Left ventricle myocardium superior (tissue), 1 donor: ENCODE results near the gene PPFIA2. TPM values are rescaled to one million over a fixed set of nuclear protein-coding genes. Genes with fewer than 3 reads are reported as not detected.

ENCODE experiments used
- ATAC-seq: fragments of 200-7000 bp; cut with Tn5 transposase; one replicate; pipeline ENCODE4 v1.9.1; 2020; ENCODE audit warnings: mild to moderate bottlenecking, moderate library complexity
- DNase-seq: peaks from one replicate; pipeline ENCODE4 v3.0.0-alpha.2; 2020
- intact Hi-C: fragments of 100-400 bp; cut with micrococcal nuclease; formaldehyde crosslinking; loops from one replicate; pipeline ENCODE4 v1.11.0; 2022
- total RNA-seq: library from RNA; stranded (reverse); fragmentation: NEBNext Ultra II Directional; extraction: Animal tissue kit (Norgen Biotek cat#: 25700); gene quantifications from one replicate; pipeline ENCODE4 v1.2.1, GENCODE V29; 2021
- donor health status: DM: no; HTN: yes; CAD: no; lungs with severe emphysema.

PPFIA2 gene
- total RNA-seq, 1 donor from 2014 or later = 0.37 TPM

DNA sequence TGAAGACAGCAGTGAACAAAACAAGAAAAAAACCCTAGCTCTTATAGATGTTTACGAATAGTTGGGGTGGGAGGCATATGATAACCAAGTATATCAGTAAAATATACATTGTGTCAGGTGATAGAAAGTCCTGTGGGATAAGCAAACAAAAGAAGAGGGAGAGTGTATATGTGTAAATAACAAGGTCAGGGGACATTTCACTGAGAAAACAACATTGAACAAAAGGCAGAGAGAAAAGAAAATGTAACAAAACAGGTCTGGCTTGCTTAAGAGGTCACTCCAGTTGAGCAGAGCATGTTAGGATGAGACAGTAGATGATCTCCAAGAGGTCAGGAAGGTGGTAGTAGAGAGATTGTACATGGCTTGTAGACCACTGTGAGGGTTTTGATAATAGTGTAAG is 377.2 kb downstream of the PPFIA2 start:
- ATAC-seq (no peak), DNase-seq (no peak)

DNA sequence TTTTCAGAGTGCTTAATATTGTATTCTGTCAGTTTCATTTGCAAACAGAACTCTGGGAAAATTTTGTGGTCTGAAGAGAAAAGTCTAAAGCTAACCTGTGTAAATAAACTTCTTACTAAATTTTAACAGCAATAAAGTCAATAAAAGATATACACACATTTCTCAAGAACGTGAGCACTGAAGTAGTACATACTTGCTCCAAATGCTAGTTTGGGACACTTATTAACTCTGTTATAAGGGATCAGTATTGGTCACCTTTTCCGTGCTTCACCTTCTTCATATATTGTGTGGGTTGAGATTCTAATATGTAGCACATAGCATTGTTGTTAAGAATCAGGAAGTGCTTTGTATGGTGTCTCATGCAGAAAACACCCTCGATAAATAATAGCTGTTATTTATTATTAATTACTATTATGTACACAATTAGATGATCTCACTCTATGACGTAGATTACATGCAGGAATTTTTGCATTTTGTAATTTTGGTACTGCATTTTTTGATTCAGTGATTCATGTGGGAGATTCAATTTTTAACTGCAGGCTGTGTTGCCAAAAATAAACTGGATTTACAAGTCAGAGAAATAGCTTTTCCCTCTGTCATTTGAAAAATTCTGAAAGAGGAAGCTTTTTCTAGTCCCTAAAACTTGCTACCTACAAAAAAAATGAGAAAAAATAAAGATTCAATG is 380.4 kb downstream of the PPFIA2 start:
- intact Hi-C loops = no loop called here
- DNase-seq (no peak), ATAC-seq (no peak)

More for the DNA sequence above, 377.2 kb downstream of the PPFIA2 start:
- intact Hi-C loops = no loop called here

DNA sequence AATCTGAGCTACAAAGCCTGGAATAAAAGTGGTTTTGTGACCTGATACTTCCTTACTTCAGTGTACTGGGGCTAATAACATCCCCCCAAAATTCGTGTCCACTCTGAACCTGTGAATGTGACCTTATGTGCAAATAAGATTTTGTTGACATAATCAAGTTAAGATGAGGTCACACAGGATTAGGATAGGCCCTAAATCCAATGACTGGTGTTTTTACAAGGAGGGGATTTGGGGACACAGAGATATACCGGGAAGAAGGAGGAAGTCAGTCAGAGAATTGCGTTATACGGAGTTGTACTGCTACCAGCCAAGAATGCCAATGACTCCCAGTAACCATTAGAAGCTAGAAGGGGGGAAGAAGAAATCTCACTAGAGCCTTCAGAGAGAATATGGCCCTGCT is 381.4 kb downstream of the PPFIA2 start:
- no peak for ATAC-seq
- intact Hi-C loops = no loop called here
- no peak for DNase-seq

DNA sequence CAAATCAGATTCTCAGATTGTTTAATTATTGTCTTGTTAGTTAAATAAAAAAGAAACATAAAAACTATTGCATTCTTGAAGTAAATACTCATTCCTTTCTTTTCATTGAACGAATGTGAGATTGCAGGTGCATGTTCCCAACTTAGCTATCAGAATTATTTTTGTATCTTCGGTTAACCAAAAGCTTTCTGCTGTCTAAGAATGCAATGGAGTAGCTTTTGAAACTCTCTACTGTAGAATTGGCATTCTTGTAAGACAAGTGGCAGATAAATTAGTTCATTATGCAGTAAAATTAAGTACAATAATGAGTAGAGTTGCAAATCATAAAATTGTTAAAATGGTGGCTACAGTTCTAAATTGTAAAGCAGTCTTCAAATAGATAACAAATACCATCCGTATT is 383.2 kb downstream of the PPFIA2 start:
- ATAC-seq (no peak), DNase-seq (no peak)
- intact Hi-C loops = no loop called here

DNA sequence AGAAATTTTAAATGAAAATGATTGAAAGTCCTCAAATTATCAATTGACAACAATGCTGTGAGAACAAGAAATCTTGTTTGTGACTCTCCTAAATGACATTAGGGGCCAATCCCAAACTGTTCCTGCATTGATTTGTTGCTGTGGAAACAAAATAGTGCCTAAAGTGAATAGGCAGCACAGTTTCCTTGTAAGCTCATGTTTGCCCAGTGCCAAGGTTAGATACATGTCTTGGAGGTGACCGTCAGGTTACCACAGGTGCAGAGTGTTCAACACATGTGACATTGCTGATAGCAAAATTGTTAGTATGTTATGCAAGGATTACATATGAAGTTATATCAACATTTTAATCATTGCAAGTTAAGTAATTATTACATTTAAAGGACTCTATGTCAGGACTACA is 388.7 kb downstream of the PPFIA2 start:
- DNase-seq = no peak
- no peak for ATAC-seq
- intact Hi-C loops = no loop called here

DNA sequence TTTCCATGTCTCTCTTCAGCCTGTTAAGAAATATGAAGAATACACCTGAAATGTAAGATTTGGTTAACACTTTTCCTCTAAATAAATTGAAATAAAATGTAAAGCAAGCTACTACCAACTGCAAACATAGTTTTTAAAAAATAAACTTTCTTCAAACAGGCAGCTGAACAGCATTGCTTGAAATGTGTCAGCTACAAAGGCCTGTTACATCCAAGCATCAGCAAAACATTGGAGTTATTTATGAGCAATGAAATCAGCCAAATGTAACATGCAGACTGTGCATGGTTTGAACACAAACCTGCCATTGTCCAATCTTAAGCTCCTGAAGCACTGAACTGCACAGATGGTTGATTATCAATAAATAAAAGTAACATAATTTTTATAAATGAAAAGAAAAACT is 390.0 kb downstream of the PPFIA2 start:
- ATAC-seq = no peak
- intact Hi-C loops = no loop called here
- DNase-seq = no peak

DNA sequence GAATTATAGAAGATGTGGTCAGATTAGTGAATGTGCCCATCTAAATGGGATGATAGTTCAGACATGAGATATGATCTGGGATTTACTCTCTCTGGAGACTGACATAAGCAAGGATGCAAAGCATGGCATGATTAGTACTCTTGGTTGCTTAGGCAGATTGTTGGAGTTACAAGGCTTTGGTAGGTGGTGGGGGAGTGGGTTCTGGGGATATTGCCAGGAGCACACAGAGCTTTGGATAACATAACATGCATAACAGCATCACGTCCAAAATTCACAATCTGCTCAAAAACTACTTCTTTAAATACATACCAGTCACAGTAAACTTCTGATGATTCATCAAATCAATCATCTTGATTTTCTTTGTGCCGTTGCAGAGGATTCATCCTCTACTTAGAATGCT is 393.9 kb downstream of the PPFIA2 start:
- intact Hi-C loops = no loop called here
- DNase-seq = no peak
- no peak for ATAC-seq

DNA sequence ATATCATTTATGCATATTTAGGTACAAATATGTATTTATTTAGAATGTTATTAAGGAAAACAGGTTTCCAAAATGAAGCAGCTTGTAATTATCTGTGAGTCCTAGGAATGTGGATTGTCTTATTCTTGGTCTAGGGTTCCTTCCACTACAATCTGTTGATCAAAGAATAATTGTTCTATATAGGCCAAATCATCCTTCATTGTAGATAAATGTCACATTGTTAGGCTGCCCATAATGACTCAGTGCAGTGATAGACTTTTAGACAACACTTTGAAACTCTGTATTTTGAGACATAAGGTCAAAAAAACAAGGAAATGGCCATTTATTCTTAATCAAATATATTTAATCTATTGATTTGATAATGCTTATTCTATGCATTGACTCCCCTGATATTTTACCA is 398.2 kb downstream of the PPFIA2 start:
- intact Hi-C loops = no loop called here
- DNase-seq (no peak), ATAC-seq (no peak)

DNA sequence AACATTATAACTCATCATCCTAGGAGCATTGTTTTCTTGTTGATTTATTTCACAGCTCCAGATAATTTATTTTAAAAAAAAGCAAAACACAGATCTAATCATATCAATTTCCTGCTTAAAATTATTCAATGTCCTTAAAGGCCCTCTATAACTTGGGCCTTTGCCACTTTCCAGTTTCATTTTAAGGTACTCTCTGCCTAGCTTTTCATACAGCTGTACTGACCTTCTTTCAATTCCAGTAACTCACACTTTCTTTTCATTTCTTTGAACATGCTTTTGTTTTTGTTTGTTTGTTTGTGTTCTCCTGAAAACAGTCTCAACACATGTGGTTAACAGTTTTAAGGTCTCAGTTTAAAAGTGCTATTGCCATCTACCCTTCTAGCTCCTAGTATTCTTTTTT is 399.4 kb downstream of the PPFIA2 start:
- intact Hi-C loops = no loop called here
- no peak for ATAC-seq
- DNase-seq = no peak

DNA sequence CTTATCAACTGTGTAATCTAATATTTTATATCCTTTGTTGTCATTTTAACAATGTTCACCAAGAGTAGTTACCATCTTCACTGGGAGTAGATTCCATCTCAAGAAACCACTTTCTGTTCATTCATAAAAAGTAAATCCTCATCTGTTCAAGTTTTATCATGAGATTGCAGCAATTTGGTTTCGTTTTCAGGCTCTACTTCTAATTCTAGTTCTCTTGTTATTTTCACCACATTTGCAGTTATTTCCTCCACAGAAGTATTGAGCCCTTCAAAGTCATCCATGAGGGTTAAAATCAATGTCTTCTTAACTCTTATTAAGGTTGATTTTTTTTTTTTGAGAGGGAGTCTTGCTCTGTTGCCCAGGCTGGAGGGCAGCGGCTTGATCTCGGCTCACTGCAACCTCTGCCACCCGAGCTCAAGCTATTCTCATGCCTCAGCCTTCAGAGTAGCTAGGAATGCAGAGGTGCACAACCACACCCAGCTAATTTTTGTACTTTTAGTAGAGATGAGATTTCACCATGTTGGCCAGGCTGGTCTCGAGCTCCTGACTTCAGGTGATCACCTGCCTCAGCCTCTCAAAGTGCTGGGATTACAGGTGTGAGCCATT is 404.7 kb downstream of the PPFIA2 start:
- intact Hi-C loops = no loop called here
- no peak for DNase-seq
- ATAC-seq = no peak

DNA sequence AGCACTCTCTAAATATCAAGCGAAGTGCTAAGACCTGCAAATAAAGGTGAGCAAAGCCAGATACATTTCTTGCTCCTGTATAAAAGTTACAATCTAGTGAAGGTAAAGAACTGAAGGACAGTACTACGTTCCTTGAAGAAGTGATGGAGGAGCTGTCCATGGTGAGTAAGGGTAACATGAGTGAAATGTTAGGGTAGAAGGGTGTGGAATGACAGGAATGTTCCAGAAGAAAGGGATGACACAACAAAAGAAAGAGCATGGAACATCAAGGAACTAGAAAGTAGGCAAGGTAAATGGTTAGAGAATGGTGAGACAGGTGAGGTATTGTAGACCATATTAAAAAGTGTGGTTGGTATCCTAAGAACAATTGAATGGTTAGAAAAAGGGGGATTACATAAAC is 408.8 kb downstream of the PPFIA2 start:
- ATAC-seq (no peak), DNase-seq (no peak)

DNA sequence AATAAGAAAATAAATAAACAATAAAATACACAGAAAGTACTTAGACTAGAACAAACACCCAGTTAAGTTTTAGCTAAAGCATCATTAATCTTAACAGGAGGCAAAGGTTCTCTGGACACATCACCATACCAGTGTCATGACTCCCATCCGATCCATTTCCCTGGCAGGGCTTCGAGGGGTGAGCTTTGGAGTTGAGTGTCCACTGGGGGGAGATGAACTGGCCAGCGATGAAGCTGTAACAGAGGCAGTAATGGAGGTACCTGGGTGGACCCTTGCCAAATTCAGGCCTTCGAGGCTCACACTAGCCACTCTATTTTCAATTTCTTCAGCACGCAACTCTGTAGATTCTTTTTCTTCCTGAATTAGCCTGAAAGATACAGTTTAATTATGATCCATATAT is 411.7 kb downstream of the PPFIA2 start:
- no peak for DNase-seq
- ATAC-seq = no peak
- intact Hi-C loops = no loop called here

More for the DNA sequence above, 408.8 kb downstream of the PPFIA2 start:
- intact Hi-C loops = no loop called here

DNA sequence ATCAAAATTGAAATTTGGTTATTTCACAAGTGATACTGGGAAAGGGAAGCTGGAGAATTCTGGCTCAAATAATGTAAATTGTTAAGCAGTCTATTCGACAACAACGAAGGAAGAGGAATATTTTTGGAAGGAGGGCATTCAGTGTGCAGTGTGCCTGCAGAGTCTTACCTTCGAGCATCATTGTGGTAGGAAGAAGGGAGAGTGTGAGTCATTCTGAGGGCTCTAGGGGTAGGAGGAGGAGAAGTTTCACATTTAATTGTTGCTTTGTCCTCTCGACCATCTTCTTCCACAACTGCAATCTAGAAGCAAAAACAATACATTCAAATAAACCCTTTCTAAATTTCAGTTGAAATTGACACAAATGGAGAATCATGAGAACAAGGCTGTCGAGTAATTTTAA is 418.2 kb downstream of the PPFIA2 start:
- ATAC-seq = no peak
- intact Hi-C loops = no loop called here
- DNase-seq = no peak

DNA sequence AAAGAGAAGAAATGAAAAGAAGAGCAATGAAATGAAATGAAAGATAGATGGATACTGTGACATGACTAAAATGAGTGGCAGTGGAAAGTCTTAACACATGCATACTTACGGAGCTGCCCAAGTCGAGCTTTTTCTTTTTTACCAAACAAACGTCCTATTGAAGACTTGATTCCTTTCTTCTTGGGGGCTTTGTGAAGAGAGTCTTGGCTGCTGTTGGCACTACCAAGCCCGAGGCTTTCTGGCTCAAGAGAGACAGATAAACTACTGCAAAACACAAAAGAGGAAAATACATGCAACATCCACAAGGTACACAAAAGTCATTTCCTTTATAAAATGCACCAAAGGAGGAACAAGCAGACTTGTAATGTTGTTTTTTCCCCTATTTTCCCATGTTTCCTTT is 420.1 kb downstream of the PPFIA2 start:
- intact Hi-C loops = no loop called here
- DNase-seq (no peak), ATAC-seq (no peak)

DNA sequence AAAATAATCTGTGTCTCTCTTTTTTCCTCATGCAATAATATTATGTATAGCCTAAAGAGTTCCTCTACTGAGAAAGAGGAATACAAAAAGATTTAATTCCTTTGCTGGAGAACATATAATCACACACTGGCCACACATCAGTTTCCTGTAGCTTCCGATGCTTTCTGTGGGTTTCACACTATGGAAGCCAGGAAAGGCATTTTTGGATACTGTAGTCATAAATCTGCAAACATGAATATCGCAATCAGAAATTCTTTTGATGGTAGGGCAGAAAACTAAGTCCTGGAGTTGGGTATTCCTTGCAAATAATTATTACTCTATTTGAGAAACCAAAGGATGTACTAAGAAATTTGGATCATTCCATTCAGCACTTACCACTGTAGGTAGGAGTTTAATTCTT is 421.3 kb downstream of the PPFIA2 start:
- intact Hi-C loops = no loop called here
- DNase-seq (no peak), ATAC-seq (no peak)

DNA sequence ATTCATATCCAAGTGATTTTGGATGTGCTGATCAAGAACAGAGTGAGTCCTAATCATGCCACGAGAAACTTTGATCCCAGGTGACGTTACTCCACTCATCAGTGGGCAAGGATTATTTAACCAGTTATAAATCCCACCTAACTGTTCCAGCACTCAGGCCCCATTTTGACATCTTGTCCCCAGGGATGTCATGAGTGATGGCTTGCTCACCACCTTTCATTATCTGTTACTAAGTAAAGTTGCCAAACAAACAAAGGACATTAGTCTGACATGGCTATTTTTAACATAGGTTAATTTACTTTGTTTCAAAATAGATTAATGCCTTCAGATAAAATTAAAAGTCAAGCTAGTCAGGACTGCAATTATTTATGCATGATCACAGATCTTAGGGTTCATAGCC is 425.3 kb downstream of the PPFIA2 start:
- intact Hi-C loops = no loop called here
- DNase-seq = no peak
- ATAC-seq = peak; percentile 51

DNA sequence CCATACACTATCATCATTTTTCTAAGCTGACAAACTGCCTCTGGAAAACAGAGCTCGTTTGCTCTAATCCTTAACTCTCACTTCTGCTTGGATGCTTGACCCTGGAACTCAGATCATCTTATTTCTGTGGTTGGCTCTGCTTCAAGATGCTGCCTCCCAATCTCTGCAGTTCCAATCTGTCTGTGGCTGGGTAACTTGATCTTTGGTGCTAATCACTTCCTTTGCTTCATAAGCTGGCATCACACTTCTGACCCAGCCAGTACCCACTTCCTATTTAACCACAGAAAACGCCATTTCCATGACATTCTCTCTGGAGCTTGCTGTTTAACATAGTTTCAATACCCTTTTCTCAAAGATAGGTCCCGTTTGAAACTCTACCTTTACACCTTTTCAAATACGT is 427.1 kb downstream of the PPFIA2 start:
- DNase-seq (no peak), ATAC-seq (no peak)
- intact Hi-C loops = no loop called here

DNA sequence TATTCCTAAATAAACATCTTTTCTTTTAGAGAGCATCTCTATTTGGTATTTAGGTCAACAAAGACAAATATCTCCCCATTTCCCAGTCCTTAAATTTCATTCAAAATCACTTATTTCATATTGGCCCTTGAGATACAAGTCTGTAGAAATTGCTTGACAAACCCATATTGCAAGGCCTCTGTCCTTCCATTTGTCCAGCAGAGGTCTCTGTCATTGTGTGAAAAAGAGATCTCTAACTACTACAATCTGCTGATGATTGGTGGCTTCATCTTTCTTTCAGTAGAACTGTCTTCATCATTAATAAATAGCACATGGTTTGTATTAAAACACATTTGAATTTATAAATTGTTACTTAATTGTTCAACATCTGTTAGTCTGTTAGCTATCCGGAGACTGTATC is 428.7 kb downstream of the PPFIA2 start:
- no peak for DNase-seq
- intact Hi-C loops = no loop called here
- ATAC-seq = no peak

DNA sequence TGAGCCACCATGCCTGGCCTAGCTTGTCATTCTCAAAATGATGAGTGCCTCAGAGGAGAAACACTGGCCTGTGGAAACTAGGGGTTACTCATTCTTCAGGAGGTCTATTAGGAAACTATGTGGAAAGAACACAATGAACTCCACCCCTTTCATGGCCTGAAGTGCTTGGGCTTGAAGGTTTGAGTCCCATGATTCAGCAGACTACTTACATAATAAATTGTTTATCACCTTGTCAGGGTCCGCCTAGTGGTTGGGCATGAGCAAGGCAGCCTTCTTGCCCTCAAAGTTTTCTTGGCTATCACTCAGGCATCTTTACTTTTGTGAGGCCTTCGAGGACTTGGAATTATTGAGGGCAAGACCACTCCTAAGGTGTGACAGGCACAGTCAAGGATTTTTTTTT is 430.1 kb downstream of the PPFIA2 start:
- ATAC-seq (no peak), DNase-seq (no peak)
- intact Hi-C loops = no loop called here

DNA sequence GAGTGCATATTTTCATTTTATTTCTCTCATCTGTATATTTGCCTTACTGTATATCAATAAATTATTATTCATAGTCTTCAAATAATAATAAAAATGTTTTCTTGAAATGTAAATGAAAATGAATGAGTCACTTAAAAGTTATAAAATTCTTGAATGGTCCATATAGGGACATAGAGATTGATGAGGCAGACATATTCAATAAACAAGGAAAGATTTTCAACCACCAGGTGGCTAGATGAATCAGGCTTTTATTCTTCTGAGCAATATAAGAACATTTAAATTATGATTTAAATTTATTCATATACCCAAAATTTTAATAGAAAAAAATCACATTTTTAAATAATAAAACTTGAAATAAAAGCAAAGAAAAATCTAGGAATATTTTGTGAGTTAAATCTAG is 431.7 kb downstream of the PPFIA2 start:
- intact Hi-C loops = no loop called here
- no peak for DNase-seq
- no peak for ATAC-seq

DNA sequence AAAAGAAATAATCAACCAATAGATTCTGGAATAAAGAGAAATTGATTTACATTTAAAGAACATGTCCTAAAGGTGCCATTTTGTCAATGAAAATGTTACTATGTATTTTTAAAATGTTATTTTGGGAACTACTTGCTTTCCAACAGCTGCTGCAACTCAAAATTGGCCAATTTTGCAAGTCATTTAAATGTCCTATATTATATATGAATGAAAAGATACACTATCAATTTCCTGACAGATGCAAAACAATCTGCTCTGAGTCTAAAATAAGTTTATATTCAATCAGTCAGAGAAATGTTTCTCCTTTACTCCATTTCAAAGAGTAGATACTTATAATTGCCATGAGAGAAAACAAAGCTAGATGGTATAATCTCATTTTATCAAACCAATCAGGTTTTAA is 434.1 kb downstream of the PPFIA2 start:
- DNase-seq (no peak), ATAC-seq (no peak)
- intact Hi-C loops = no loop called here
